Panc1 (cell line): ENCODE data around the gene GPX3. TPM values are rescaled to one million over a fixed set of nuclear protein-coding genes. Genes with fewer than 3 reads are reported as not detected.

Experiments
- ATAC-seq: fragments of 200-7000 bp; cut with Tn5 transposase; 2 replicates; pipeline ENCODE4 v1.9.1; 2020; ENCODE audit warnings: mild to moderate bottlenecking, moderate library complexity
- BruUV-seq: library from RNA; stranded (reverse); fragments of 400-500 nt; replicated peaks from 2 replicates; lab custom pipeline; 2021; lab: Mats Ljungman, UMichigan
- CTCF ChIA-PET: fragments of 300-600 bp; sonication (Branson Sonifier 250); formaldehyde crosslinking; loops from one replicate; lab custom pipeline; 2022; ENCODE audit warnings: antibody characterized with exemption; lab: Charles Lee
- POLR2A ChIA-PET: fragments of 300-600 bp; sonication (Branson Sonifier 250); formaldehyde crosslinking; loops from one replicate; lab custom pipeline; 2022; ENCODE audit warnings: antibody characterized with exemption; lab: Charles Lee
- DNase-seq: peaks from one replicate; pipeline ENCODE4 v3.0.0-alpha.2; 2010; ENCODE audit warnings: low read depth, low spot score
- H3K27ac ChIP-seq: 2 replicates; pipeline ENCODE4 v1.5.1; 2011; ENCODE audit warnings: mild to moderate bottlenecking, low read length, inconsistent platforms
- H3K27me3 ChIP-seq: fragments of 200-500 bp; sonication (Bioruptor generic); 2 replicates; pipeline ENCODE4 v1.6.0; 2014; ENCODE audit warnings: low read length, inconsistent platforms; ENCODE audit not compliant: control insufficient read depth, insufficient read depth
- H3K36me3 ChIP-seq: fragments of 200-500 bp; sonication (Bioruptor generic); 2 replicates; pipeline ENCODE4 v1.5.1; 2014; ENCODE audit warnings: inconsistent platforms, mild to moderate bottlenecking, low read length, moderate library complexity; ENCODE audit not compliant: control insufficient read depth, insufficient read depth
- H3K4me1 ChIP-seq: 2 replicates; pipeline ENCODE4 v1.5.1; 2011; ENCODE audit warnings: inconsistent platforms, mild to moderate bottlenecking, low read length, moderate library complexity; ENCODE audit not compliant: control insufficient read depth, insufficient read depth
- H3K4me3 ChIP-seq, 2 experiments: 2 replicates each; pipeline ENCODE4 v1.5.1; 2011 to 2012; ENCODE audit warnings: low read depth in 2 of 2, low read length in 2 of 2, mild to moderate bottlenecking in 2 of 2, inconsistent platforms in 1 of 2, moderate library complexity in 1 of 2
- H3K9me3 ChIP-seq: fragments of 200-500 bp; sonication (Bioruptor generic); 2 replicates; pipeline ENCODE4 v1.5.1; 2014; ENCODE audit warnings: low read depth, mild to moderate bottlenecking, inconsistent platforms, low read length, moderate library complexity; ENCODE audit not compliant: control insufficient read depth, insufficient read depth
- CTCF ChIP-seq: fragments of 450-650 bp; IDR thresholded peaks from 2 replicates; pipeline ENCODE4 v1.5.1; 2017; ENCODE audit warnings: mild to moderate bottlenecking
- POLR2AphosphoS5 ChIP-seq: IDR thresholded peaks from 2 replicates; pipeline ENCODE4 v1.6.1; 2012; ENCODE audit warnings: mild to moderate bottlenecking, low read depth, low read length, moderate library complexity
- REST ChIP-seq, 2 experiments: IDR thresholded peaks; 2 replicates each; pipeline ENCODE4 v1.6.1; 2011 to 2012; ENCODE audit warnings: low read depth in 2 of 2, control low read depth in 1 of 2, low read length in 1 of 2, mild to moderate bottlenecking in 1 of 2, moderate library complexity in 1 of 2; ENCODE audit not compliant: insufficient read depth in 1 of 2
- SIN3A ChIP-seq: IDR thresholded peaks from 2 replicates; pipeline ENCODE4 v1.6.1; 2012; ENCODE audit warnings: low read depth, mild to moderate bottlenecking, low read length, moderate library complexity, borderline replicate concordance; ENCODE audit not compliant: insufficient read depth
- TCF7L2 ChIP-seq: IDR thresholded peaks from 2 replicates; pipeline ENCODE4 v1.6.1; 2011; ENCODE audit warnings: mild to moderate bottlenecking, low read depth, low read length, inconsistent platforms
- in situ Hi-C: cut with HindIII; loops from 2 replicates; pipeline ENCODE4 v1.10.0; 2016; ENCODE audit warnings: low sequenced_read_pairs, low pct_unique_long_range_greater_than_20kb
- intact Hi-C: fragments of 100-400 bp; cut with micrococcal nuclease; formaldehyde crosslinking; loops from one replicate; pipeline ENCODE4 v1.10.0; 2022; ENCODE audit not compliant: unreplicated experiment
- total RNA-seq: library from RNA; stranded (reverse); gene quantifications from one replicate; pipeline ENCODE4 v1.2.1, GENCODE V29; 2021; ENCODE audit not compliant: unreplicated experiment

The GPX3 gene
- total RNA-seq, 1 experiment from 2014 or later = 8.5 TPM

GRCh38 chr5:151024440-151025249, 4.3 kb downstream of the GPX3 start:
- H3K27ac ChIP-seq = no peak overlapping the region
- BruUV-seq = no TSS peak
- 0 out of 2 replicates have a peak, but pooled peaks cover 2% of the 10 kb centered on the region for H3K4me1 ChIP-seq
- CTCF ChIA-PET = no interaction called here
- H3K4me3 ChIP-seq = no peak overlapping the region
- ATAC-seq (no peak), DNase-seq (no peak)
- in situ Hi-C loops = no loop called here
- no peaks in the 10 kb centered on the region for H3K9me3 ChIP-seq
- intact Hi-C loops = no loop called here
- H3K27me3 ChIP-seq = no peaks in the 10 kb centered on the region
- POLR2A ChIA-PET = no interaction called here
- H3K36me3 ChIP-seq = no peaks in the 10 kb centered on the region; the same call in 1 of the 2 replicates
- TF ChIP-seq CTCF (no peak), SIN3A (no peak), TCF7L2 (no peak), POLR2AphosphoS5 (no peak)

GRCh38 chr5:151025250-151025606, 4.8 kb downstream of the GPX3 start:
- Histone ChIP-seq H3K27me3 (no peaks in the 10 kb centered on the region), H3K4me1 (0 out of 2 replicates have a peak, but pooled peaks cover 2% of the 10 kb centered on the region), H3K4me3 (no peak overlapping the region), H3K9me3 (no peaks in the 10 kb centered on the region), H3K36me3 (no peaks in the 10 kb centered on the region; the same call in 1 of the 2 replicates), H3K27ac (no peak overlapping the region)
- DNase-seq (no peak), ATAC-seq (no peak)
- intact Hi-C loops (no loop called here), in situ Hi-C loops (no loop called here)
- BruUV-seq = no TSS peak
- ChIA-PET CTCF (no interaction called here), POLR2A (no interaction called here)
- TF ChIP-seq TCF7L2 (no peak), REST (IDR thresholded peaks at IDR 0.05; ENCODE audit: insufficient read depth in 1 of 2, low read depth in 2 of 2, low read length in 1 of 2) (no peak), SIN3A (no peak)

GRCh38 chr5:151026088-151026487, 5.7 kb downstream of the GPX3 start:
- no peak for DNase-seq
- Histone ChIP-seq H3K4me1 (0 out of 2 replicates have a peak, but pooled peaks cover 2% of the 10 kb centered on the region), H3K4me3 (no peak overlapping the region), H3K27me3 (no peaks in the 10 kb centered on the region), H3K27ac (no peak overlapping the region), H3K36me3 (no peaks in the 10 kb centered on the region; the same call in 1 of the 2 replicates), H3K9me3 (no peaks in the 10 kb centered on the region)
- BruUV-seq = no TSS peak
- in situ Hi-C loops (no loop called here), intact Hi-C loops (no loop called here)
- ChIA-PET CTCF (no interaction called here), POLR2A (no interaction called here)
- ATAC-seq = no peak
- TF ChIP-seq SIN3A = no peak
- no peak for TF ChIP-seq POLR2AphosphoS5
- no peak for TF ChIP-seq REST (IDR thresholded peaks at IDR 0.05; ENCODE audit: insufficient read depth in 1 of 2, low read depth in 2 of 2, low read length in 1 of 2)
- no peak for TF ChIP-seq TCF7L2
- no peak for TF ChIP-seq CTCF
